CD4-positive, alpha-beta T cell treated with Interleukin-15 for 1 hour (primary cell): ENCODE measurements around the gene WDR33.
"Not testable (repeated sequence)": the region's sequence is repeated elsewhere in the genome, so short reads cannot be mapped to it uniquely, and the experiment has no call there.

Experiments used
- DNase-seq: peaks from one replicate; pipeline ENCODE4 v3.0.0-alpha.2; 2020

The WDR33 gene

GRCh38 chr2:127810619-127811396 is at the start of gene WDR33:
Gene WDR33 (minus strand): TSS chr2:127811171. CDS start chr2:127770981, 40,190 bp downstream.
- DNase-seq = peak; percentile 94

GRCh38 chr2:127860130-127860529 is 49.2 kb upstream of the WDR33 start:
- DNase-seq = no peak

- DNase-seq = peak; percentile 76
Observed at GRCh38 chr2:127859712-127860085, 48.7 kb upstream of the WDR33 start.

- no peak for DNase-seq
Observed at GRCh38 chr2:127857265-127857808, 46.4 kb upstream of the WDR33 start.

- DNase-seq = no peak
Observed at GRCh38 chr2:127853671-127854070, 42.7 kb upstream of the WDR33 start.

GRCh38 chr2:127852388-127852787 is 41.4 kb upstream of the WDR33 start:
- DNase-seq = no peak

GRCh38 chr2:127847931-127848330 is 37.0 kb upstream of the WDR33 start:
- no peak for DNase-seq

GRCh38 chr2:127844973-127845372 is 34.0 kb upstream of the WDR33 start:
- DNase-seq = no peak

GRCh38 chr2:127843677-127844076 is 32.7 kb upstream of the WDR33 start:
- DNase-seq = no peak

GRCh38 chr2:127841466-127842178 is 30.7 kb upstream of the WDR33 start:
- DNase-seq = no peak

- DNase-seq = no peak
Observed at GRCh38 chr2:127840893-127841292, 29.9 kb upstream of the WDR33 start.

- no peak for DNase-seq
Observed at GRCh38 chr2:127834951-127835350, 24.0 kb upstream of the WDR33 start.

GRCh38 chr2:127829845-127830246 is 18.9 kb upstream of the WDR33 start:
- peak; percentile 73 for DNase-seq

GRCh38 chr2:127826708-127827107 is 15.7 kb upstream of the WDR33 start:
- not testable (repeated sequence) for DNase-seq

GRCh38 chr2:127826047-127826446 is 15.1 kb upstream of the WDR33 start:
- no peak for DNase-seq

GRCh38 chr2:127820080-127820668 is 9.2 kb upstream of the WDR33 start:
- DNase-seq = no peak

- DNase-seq = no peak
Observed at GRCh38 chr2:127818794-127819425, 7.9 kb upstream of the WDR33 start.

- DNase-seq = no peak
Observed at GRCh38 chr2:127818241-127818640, 7.3 kb upstream of the WDR33 start.

GRCh38 chr2:127814677-127815076 is 3.7 kb upstream of the WDR33 start:
- no peak for DNase-seq

GRCh38 chr2:127812441-127812840 is 1.5 kb upstream of the WDR33 start:
- DNase-seq = not testable (repeated sequence)

- DNase-seq = no peak
Observed at GRCh38 chr2:127811397-127812321, 688 bp upstream of the WDR33 start.

GRCh38 chr2:127810156-127810618 is 784 bp downstream of the WDR33 start:
- DNase-seq = no peak
